Activated CD8-positive, alpha-beta memory T cell treated with anti-CD3 and anti-CD28 coated beads, Interleukin-2, amount 50 U/mL, for 24 hours (primary cell): ENCODE results near the gene NR4A3.

ENCODE experiments used
- DNase-seq: peaks from one replicate; pipeline ENCODE4 v3.0.0-alpha.2; 2020; ENCODE audit errors: extremely low read depth

NR4A3 gene

DNA sequence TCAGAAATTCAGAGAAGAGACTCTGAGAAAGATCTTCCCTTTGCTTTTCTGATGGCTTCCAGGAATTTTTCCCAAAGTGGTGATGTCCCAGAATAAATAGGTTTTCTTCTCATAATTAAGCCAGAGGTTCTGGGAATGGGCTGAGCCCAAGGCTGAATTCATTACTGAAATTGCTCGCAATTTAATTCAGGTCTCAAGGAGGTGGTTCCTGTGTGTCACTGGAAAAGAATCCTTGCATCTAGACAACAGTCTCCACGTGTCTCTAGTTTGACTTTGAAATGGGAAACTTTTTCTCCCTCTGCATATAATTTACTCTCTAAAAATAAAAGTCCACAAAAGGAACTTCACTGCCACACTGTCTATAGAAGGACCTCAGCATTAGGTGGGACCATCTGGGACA is 57.0 kb downstream of the NR4A3 start:
- no peak for DNase-seq

GRCh38 chr9:99881769-99882168 is 60.1 kb downstream of the NR4A3 start:
- DNase-seq: no peak

DNA sequence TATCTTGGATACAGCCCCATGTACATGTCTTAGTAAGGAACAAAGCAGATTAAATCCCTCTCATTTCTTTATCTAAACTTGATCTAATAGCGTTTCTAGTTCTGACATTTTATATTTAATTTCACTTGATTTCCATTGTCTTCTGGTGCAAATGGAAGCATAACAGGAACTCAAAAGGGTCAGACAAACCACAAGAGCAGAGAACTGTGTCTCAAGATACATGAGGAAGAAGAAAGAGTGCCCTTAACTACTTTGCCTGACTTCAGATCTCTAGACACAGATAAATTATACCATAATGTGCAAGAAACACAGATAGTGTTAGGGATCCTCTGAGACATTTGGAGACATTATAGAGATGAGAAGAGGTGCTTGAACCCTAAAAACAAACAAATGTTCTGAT is 64.1 kb downstream of the NR4A3 start:
- no peak for DNase-seq

GRCh38 chr9:99889120-99889519 is 67.4 kb downstream of the NR4A3 start:
- no peak for DNase-seq

DNA sequence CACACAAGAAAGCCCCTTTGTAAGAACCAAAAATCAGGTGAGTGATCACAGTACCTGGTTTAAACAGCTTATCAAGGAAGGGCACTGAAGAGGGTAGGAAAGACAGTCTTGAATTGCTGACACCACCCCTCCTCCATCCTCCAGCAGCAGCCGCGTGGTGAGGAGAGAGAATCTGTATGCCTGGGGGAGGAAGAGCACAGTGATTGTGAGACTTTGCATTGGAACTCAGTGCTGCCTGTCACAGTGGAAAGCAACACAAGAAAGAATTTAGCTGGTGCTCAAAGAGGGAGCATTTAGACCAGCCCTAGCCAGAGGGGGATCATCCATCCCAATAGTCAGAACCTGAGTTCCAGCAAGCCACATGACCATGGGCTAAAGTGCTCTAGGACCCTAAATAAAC is 73.1 kb downstream of the NR4A3 start:
- DNase-seq: no peak

- no peak for DNase-seq
Measured at GRCh38 chr9:99895510-99895909, 73.8 kb downstream of the NR4A3 start.

DNA sequence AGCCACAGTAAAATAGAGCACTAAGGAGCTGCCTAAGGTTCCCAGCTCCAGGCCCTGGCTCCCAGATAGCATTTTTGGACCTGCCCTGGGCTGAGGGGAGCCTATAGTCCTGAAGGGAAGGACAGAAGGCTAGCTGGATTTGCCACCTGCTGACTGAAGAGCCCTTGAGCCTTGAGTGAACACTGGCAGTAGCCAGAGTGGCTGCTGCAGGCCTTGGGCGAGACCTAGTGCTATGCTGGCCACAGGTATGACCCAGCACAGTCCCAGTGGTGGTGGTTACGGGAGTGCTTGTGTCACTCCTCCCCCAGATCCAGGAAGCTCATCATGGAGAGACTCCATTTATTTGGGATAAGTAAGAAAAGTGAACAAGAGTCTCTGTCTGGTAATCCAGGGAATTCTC is 74.4 kb downstream of the NR4A3 start:
- DNase-seq: no peak

DNA sequence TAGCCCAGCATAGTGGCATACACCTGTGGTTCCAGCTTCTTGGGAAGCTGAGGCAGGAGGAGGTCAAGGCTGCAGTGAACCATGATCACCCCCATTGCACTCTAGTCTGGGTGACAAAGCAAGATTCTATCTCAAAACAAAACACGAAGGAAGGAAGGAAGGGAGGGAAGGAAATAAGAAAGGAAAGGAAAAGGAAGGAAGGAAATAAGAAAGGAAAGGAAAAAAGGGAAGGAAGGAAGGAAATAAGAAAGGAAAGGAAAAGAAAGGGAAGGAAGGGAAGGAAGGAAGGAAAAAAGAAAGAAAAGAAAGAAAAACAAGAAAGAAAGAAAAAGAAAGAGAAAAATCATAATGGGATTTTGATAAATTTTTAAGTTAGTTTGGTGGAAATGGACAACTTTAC is 81.7 kb downstream of the NR4A3 start:
- no peak for DNase-seq

DNA sequence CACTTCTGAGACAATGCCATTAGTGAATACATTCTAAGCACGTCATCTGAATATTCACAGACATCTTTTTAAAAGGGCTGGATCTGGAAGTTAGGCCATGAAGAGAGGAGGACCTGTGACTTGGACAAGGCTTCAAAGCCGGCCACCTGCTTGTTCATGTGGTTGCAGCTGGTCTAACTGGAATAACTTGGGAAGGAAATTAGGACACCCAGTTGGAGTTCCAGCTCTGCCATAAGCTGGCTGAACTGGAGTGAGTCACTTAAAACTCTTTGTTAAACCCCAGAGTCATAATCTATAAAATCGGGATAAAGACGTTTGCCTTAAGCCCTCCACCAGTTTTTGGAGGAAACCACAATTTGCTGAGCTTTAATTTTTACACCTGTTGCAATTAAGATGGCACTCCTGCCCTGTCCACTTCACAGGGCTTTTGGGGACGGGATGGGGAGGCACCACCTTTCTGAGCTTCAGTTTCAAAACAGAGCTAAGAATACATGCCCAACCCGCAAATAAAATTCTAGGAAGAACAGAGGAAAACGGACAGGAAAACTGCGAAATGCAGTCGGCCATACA is 84.2 kb downstream of the NR4A3 start:
- DNase-seq: no peak

DNA sequence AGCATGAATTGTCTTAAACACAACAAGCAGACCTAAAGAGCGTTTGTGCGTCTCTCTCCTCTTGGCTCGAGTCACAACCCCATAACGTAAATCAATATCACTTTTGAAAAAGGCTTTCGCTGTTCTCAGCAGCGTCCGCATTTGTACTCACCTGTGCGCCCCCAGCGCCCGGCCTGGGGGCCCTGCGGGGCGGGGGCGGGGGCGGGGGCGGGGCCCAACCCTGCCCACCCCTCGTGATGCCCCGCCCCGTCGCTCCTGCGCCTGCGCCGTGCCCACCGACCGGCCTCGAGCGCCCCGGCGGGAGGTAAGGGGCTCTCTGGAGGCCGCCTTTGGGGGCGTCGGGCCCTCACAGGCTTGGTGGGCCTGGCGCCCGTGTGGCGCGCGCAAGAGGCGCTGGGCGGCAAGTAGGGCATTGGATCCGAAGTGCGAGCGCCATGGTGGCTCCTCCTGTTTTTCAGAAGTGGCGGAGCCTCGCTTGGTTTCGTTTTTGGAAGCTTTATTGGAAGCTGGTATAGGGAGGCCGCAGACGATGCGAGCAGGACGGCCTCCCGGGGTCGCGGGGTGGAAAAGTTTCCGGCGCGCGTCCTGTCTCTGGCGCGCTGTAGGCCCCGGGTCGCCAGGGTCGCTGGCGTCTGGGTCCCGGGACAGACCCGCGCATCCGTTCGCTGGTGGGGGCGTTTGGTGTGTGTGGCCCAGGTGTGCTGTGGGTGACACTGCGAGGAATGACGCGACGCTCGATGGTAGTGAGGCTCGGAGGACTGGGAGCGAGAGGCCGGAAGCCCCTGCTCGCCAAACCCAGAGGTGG is 84.9 kb downstream of the NR4A3 start, which contains the start of gene STX17:
TSS of gene STX17 (plus strand) at position 252 of the 805 bp plus-strand sequence. CDS start 8,586 bp downstream, outside the sequence.
- DNase-seq: peak; percentile 49

- DNase-seq: no peak
Measured at GRCh38 chr9:99907208-99907532, 85.5 kb downstream of the NR4A3 start.

DNA sequence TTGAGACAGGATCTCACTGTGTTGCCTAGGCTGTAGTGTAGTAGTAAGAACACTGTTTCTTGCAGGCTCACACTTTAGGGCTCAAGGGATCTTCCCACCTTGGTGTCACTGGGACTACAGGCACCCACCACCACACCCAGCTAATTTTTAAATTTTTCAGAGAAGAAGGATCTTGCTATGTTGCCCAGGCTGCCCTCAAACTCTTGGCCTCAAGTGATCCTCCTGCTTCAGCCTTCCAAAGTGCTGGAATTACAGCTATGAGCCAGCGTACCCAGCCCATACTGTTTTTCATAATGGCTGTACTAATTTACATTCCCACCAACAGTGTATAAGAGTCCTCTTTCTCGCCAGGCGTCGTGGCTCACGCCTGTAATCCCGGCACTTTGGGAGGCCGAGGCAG is 89.9 kb downstream of the NR4A3 start:
- DNase-seq: no peak
